Caco-2 (cell line): ENCODE results near the gene CAPN8. TPM values are rescaled to one million over a fixed set of nuclear protein-coding genes. Genes with fewer than 3 reads are reported as not detected.
A peak's percentile ranks its signal among the peaks of the same experiment; 100 is the strongest.

Experiments
- BruUV-seq: library from RNA; stranded (reverse); fragments of 400-500 nt; replicated peaks from 2 replicates; lab custom pipeline; 2021; lab: Mats Ljungman, UMichigan
- CTCF ChIA-PET: fragments of 300-600 bp; sonication (Branson Sonifier 250); formaldehyde crosslinking; loops from one replicate; lab custom pipeline; 2022; ENCODE audit warnings: antibody characterized with exemption; lab: Charles Lee
- POLR2A ChIA-PET: fragments of 300-600 bp; sonication (Branson Sonifier 250); formaldehyde crosslinking; loops from one replicate; lab custom pipeline; 2022; ENCODE audit warnings: antibody characterized with exemption; lab: Charles Lee
- DNase-seq, 2 experiments: peaks; one replicate each; pipeline versions ENCODE4 v3.0.0 to v3.0.0-alpha.2; 2020 to 2022
- H3K27me3 ChIP-seq: replicated peaks from 2 replicates; pipeline ENCODE4 v1.6.0; 2011; ENCODE audit warnings: low read length; ENCODE audit not compliant: control insufficient read depth, insufficient read depth
- H3K36me3 ChIP-seq: 2 replicates; pipeline ENCODE4 v1.5.1; 2011; ENCODE audit warnings: low read length; ENCODE audit not compliant: control insufficient read depth, insufficient read depth
- H3K4me1 ChIP-seq: fragments of 250-450 bp; sonication (Bioruptor Pico); 2 replicates; pipeline ENCODE4 v1.5.1; 2020; ENCODE audit warnings: mild to moderate bottlenecking
- H3K4me3 ChIP-seq: 2 replicates; pipeline ENCODE4 v1.5.1; 2011; ENCODE audit warnings: low read depth, mild to moderate bottlenecking, control low read depth, low read length
- H3K9me3 ChIP-seq: fragments of 250-450 bp; sonication (Bioruptor Pico); 2 replicates; pipeline ENCODE4 v1.5.1; 2020; ENCODE audit warnings: mild to moderate bottlenecking, moderate library complexity
- H3K27ac Mint-ChIP-seq: one replicate; pipeline ENCODE4 v1.8.0; 2022; ENCODE audit warnings: mixed read lengths; ENCODE audit not compliant: unreplicated experiment
- H3K27me3 Mint-ChIP-seq: one replicate; pipeline ENCODE4 v1.8.0; 2022; ENCODE audit warnings: mixed read lengths; ENCODE audit not compliant: insufficient read depth, unreplicated experiment
- H3K36me3 Mint-ChIP-seq: one replicate; pipeline ENCODE4 v1.8.0; 2022; ENCODE audit warnings: mild to moderate bottlenecking, mixed read lengths; ENCODE audit not compliant: insufficient read depth, unreplicated experiment
- H3K4me1 Mint-ChIP-seq: one replicate; pipeline ENCODE4 v1.8.0; 2022; ENCODE audit warnings: low read depth, mixed read lengths; ENCODE audit not compliant: unreplicated experiment
- H3K4me3 Mint-ChIP-seq: one replicate; pipeline ENCODE4 v1.8.0; 2022; ENCODE audit warnings: mild to moderate bottlenecking, moderate library complexity, mixed read lengths; ENCODE audit not compliant: unreplicated experiment
- H3K9me3 Mint-ChIP-seq: one replicate; pipeline ENCODE4 v1.8.0; 2022; ENCODE audit warnings: mixed read lengths; ENCODE audit not compliant: unreplicated experiment
- intact Hi-C: fragments of 100-400 bp; cut with micrococcal nuclease; formaldehyde crosslinking; loops from one replicate; pipeline ENCODE4 v1.10.0; 2022; ENCODE audit not compliant: unreplicated experiment
- total RNA-seq: library from RNA; stranded (reverse); gene quantifications from 2 replicates; pipeline ENCODE4 v1.2.3, GENCODE V29; 2022
- TF ChIP-seq, protein P1 (sequence below), 2 experiments: fragments of 200-600 bp in 1 of 2; IDR thresholded peaks; 1 replicate in 1 of 2; 2 replicates in 1 of 2; pipeline versions ENCODE4 v1.5.1 to v1.8.0; 2011 to 2022; ENCODE audit warnings: antibody characterized with exemption in 1 of 2, control low read depth in 1 of 2, inconsistent platforms in 1 of 2, low read depth in 1 of 2, low read length in 1 of 2, mild to moderate bottlenecking in 1 of 2, moderate library complexity in 1 of 2; ENCODE audit not compliant: insufficient read depth in 1 of 2, severe bottlenecking in 1 of 2, unreplicated experiment in 1 of 2

CAPN8 gene
- total RNA-seq, 1 experiment from 2014 or later: 4.1 TPM

GRCh38 chr1:223710179-223711133 lies 45.0 kb upstream of the CAPN8 start:
- TF ChIP-seq, protein P1, sequence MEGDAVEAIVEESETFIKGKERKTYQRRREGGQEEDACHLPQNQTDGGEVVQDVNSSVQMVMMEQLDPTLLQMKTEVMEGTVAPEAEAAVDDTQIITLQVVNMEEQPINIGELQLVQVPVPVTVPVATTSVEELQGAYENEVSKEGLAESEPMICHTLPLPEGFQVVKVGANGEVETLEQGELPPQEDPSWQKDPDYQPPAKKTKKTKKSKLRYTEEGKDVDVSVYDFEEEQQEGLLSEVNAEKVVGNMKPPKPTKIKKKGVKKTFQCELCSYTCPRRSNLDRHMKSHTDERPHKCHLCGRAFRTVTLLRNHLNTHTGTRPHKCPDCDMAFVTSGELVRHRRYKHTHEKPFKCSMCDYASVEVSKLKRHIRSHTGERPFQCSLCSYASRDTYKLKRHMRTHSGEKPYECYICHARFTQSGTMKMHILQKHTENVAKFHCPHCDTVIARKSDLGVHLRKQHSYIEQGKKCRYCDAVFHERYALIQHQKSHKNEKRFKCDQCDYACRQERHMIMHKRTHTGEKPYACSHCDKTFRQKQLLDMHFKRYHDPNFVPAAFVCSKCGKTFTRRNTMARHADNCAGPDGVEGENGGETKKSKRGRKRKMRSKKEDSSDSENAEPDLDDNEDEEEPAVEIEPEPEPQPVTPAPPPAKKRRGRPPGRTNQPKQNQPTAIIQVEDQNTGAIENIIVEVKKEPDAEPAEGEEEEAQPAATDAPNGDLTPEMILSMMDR (IDR thresholded peaks at IDR 0.05; ENCODE audit: insufficient read depth in 1 of 2, low read depth in 1 of 2, low read length in 1 of 2, severe bottlenecking in 1 of 2, unreplicated experiment in 1 of 2): no peak
- H3K4me1 ChIP-seq: peaks cover 80% of the 10 kb centered on the region
- peak overlapping the region; percentile 30 for H3K4me3 Mint-ChIP-seq
- no peaks in the 10 kb centered on the region; the same call in 1 of the 2 replicates for H3K36me3 ChIP-seq
- DNase-seq: peak; percentile 69 to 79
- intact Hi-C loops: loop anchor here (1.0 to 5.0 kb wide), 6 partner anchors 9 to 502 kb away; partner anchors contain the start of gene TP53BP2
- H3K4me1 Mint-ChIP-seq: peaks cover 56% of the 10 kb centered on the region
- H3K27me3 Mint-ChIP-seq: no peaks in the 10 kb centered on the region
- ChIA-PET POLR2A (interaction anchor here (0.5 to 1.3 kb wide), 4 partner anchors 8 to 121 kb away, joined by 3 to 5 read pairs (median 4); no protein-coding TSS in a partner anchor), CTCF (interaction anchor here (0.6 to 1.1 kb wide), 7 partner anchors 8 to 573 kb away, joined by 3 to 5 read pairs (median 4); no protein-coding TSS in a partner anchor)
- no peak overlapping the region for H3K4me3 ChIP-seq
- no peak overlapping the region for H3K27ac Mint-ChIP-seq
- peaks cover 19% of the 10 kb centered on the region for H3K36me3 Mint-ChIP-seq
- H3K9me3 ChIP-seq: no peaks in the 10 kb centered on the region
- no peaks in the 10 kb centered on the region for H3K27me3 ChIP-seq
- no peaks in the 10 kb centered on the region for H3K9me3 Mint-ChIP-seq
- BruUV-seq: no TSS peak

DNA sequence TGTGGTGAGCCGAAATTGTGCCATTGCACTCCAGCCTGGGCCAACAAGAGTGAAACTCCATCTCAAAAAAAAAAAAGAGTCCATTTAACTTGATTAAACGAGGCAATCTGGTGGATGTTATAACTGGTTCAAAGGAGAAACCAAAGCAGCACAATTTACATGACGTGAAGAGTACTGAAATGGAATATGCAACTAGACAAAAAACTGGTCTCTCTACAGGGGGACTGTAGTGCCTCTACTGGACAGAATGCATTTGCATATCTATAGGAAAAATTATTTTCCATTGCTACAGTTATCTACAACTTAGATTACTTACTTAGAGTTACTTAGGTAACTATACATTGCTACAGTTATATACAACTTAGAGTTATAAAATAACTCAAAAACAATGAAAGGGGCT lies 44.1 kb upstream of the CAPN8 start:
- TF ChIP-seq, protein P1 (IDR thresholded peaks at IDR 0.05; ENCODE audit: insufficient read depth in 1 of 2, low read depth in 1 of 2, low read length in 1 of 2, severe bottlenecking in 1 of 2, unreplicated experiment in 1 of 2): peak; percentile 8 to 23
- Mint-ChIP-seq H3K4me1 (peaks cover 54% of the 10 kb centered on the region), H3K4me3 (no peak overlapping the region), H3K27me3 (no peaks in the 10 kb centered on the region), H3K36me3 (peaks cover 12% of the 10 kb centered on the region), H3K27ac (no peak overlapping the region), H3K9me3 (no peaks in the 10 kb centered on the region)
- H3K9me3 ChIP-seq: no peaks in the 10 kb centered on the region
- intact Hi-C loops: no loop called here
- BruUV-seq: no TSS peak
- ChIA-PET POLR2A (no interaction called here), CTCF (interaction anchor here (1.0 kb wide), 1 partner anchor 40 kb away, joined by 5 read pairs; no protein-coding TSS in a partner anchor)
- H3K4me3 ChIP-seq: no peak overlapping the region
- DNase-seq: no peak
- no peaks in the 10 kb centered on the region for H3K27me3 ChIP-seq
- no peaks in the 10 kb centered on the region; the same call in 1 of the 2 replicates for H3K36me3 ChIP-seq
- H3K4me1 ChIP-seq: peaks cover 71% of the 10 kb centered on the region

DNA sequence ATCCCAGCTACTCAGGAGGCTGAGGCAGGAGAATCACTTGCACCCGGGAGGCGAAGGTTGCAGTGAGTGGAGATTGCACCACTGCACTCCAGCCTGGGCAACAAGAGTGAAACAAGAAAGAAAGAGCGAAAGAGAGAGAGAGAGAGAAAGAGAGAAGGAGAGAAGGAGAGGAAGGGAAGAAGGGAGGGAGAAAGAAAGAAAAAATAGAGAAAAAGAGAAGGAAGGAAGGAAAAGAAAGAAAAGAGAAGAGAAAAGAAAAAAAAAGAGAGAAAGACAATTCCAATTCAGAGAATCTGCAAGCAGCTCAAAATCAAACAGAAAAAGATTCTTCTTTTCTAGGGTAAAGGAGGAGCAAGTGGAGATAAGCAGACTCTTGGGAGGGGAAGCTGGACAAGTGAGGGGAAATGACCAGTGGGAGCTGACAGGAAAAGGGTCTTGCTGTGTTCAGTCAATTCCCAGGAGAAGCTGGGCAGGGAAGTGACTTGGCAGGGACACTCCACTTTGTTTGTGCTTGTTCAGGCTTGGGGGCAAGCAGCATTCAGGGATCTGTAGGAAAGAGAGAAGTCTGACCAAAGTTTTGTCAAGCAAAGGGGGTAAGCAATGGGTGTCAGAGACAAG lies 43.3 kb upstream of the CAPN8 start:
- peaks cover 49% of the 10 kb centered on the region for H3K4me1 Mint-ChIP-seq
- peak overlapping the region; percentile 30 for H3K27ac Mint-ChIP-seq
- TF ChIP-seq, protein P1 (IDR thresholded peaks at IDR 0.05; ENCODE audit: insufficient read depth in 1 of 2, low read depth in 1 of 2, low read length in 1 of 2, severe bottlenecking in 1 of 2, unreplicated experiment in 1 of 2): no peak
- intact Hi-C loops: no loop called here
- H3K27me3 ChIP-seq: no peaks in the 10 kb centered on the region
- H3K36me3 ChIP-seq: no peaks in the 10 kb centered on the region; the same call in 1 of the 2 replicates
- H3K27me3 Mint-ChIP-seq: no peaks in the 10 kb centered on the region
- H3K36me3 Mint-ChIP-seq: peaks cover 7% of the 10 kb centered on the region
- POLR2A ChIA-PET: no interaction called here
- H3K4me3 Mint-ChIP-seq: no peak overlapping the region
- no peak overlapping the region for H3K4me3 ChIP-seq
- CTCF ChIA-PET: no interaction called here
- H3K9me3 Mint-ChIP-seq: no peaks in the 10 kb centered on the region
- no peaks in the 10 kb centered on the region for H3K9me3 ChIP-seq
- no TSS peak for BruUV-seq
- peaks cover 63% of the 10 kb centered on the region for H3K4me1 ChIP-seq
- peak in 1 of 2 experiments; percentile 5 for DNase-seq
